Measurements from ENCODE around the gene BBS9.

Gene BBS9

GRCh38 chr7:33649476-33650441, 520.4 kb downstream of the BBS9 start:
- no peak for ATAC-seq

GRCh38 chr7:33650828-33651227, 521.5 kb downstream of the BBS9 start:
- DNase-seq = no peak
- ATAC-seq = no peak

More at GRCh38 chr7:33649476-33650441, 520.4 kb downstream of the BBS9 start:
- DNase-seq = no peak

GRCh38 chr7:33651998-33652515, 522.7 kb downstream of the BBS9 start:
- no peak for ATAC-seq
- no peak for DNase-seq

GRCh38 chr7:33654676-33655075, 525.3 kb downstream of the BBS9 start:
- no peak for ATAC-seq
- DNase-seq = no peak
